ENCODE measurements around the gene MVB12A.

MVB12A gene

GRCh38 chr19:17421942-17422341 lies 2.1 kb downstream of the MVB12A start:
- Histone ChIP-seq H2AFZ (ENCODE audit: low read length, unreplicated experiment) (no peak overlapping the region), H3K36me3 (ENCODE audit: insufficient read depth, low read length) (no peaks in the 10 kb centered on the region), H3K4me1 (ENCODE audit: control insufficient read depth, insufficient read depth, low read length, unreplicated experiment) (peaks cover 5% of the 10 kb centered on the region), H3K4me3 (ENCODE audit: low read depth, low read length) (no peak overlapping the region), H3K27ac (ENCODE audit: low read depth, low read length) (no peak overlapping the region), H3K27me3 (ENCODE audit: insufficient read depth, low read length) (no peaks in the 10 kb centered on the region), H3K79me2 (ENCODE audit: control insufficient read depth, insufficient read depth, low read length, unreplicated experiment) (no peaks in the 10 kb centered on the region)

- no peaks in the 10 kb centered on the region for H3K36me3 ChIP-seq (ENCODE audit: insufficient read depth, low read length)
- H3K27me3 ChIP-seq (ENCODE audit: insufficient read depth, low read length), result no peaks in the 10 kb centered on the region
- peaks cover 5% of the 10 kb centered on the region for H3K4me1 ChIP-seq (ENCODE audit: control insufficient read depth, insufficient read depth, low read length, unreplicated experiment)
- H3K4me3 ChIP-seq (ENCODE audit: low read depth, low read length), result no peak overlapping the region
- no peaks in the 10 kb centered on the region for H3K79me2 ChIP-seq (ENCODE audit: control insufficient read depth, insufficient read depth, low read length, unreplicated experiment)
- no peak overlapping the region for H2AFZ ChIP-seq (ENCODE audit: low read length, unreplicated experiment)
- no peak overlapping the region for H3K27ac ChIP-seq (ENCODE audit: low read depth, low read length)
These were observed 3.8 kb downstream of the MVB12A start for GRCh38 chr19:17423429-17424208.

- Histone ChIP-seq H3K79me2 (ENCODE audit: control insufficient read depth, insufficient read depth, low read length, unreplicated experiment) (no peaks in the 10 kb centered on the region), H2AFZ (ENCODE audit: low read length, unreplicated experiment) (no peak overlapping the region), H3K4me1 (ENCODE audit: control insufficient read depth, insufficient read depth, low read length, unreplicated experiment) (no peaks in the 10 kb centered on the region), H3K36me3 (ENCODE audit: insufficient read depth, low read length) (no peaks in the 10 kb centered on the region), H3K4me3 (ENCODE audit: low read depth, low read length) (no peak overlapping the region), H3K27ac (ENCODE audit: low read depth, low read length) (no peak overlapping the region), H3K27me3 (ENCODE audit: insufficient read depth, low read length) (no peaks in the 10 kb centered on the region)
These were observed 5.0 kb downstream of the MVB12A start for GRCh38 chr19:17424743-17425365.

- no peaks in the 10 kb centered on the region for H3K4me1 ChIP-seq (ENCODE audit: control insufficient read depth, insufficient read depth, low read length, unreplicated experiment)
- no peaks in the 10 kb centered on the region for H3K79me2 ChIP-seq (ENCODE audit: control insufficient read depth, insufficient read depth, low read length, unreplicated experiment)
- no peaks in the 10 kb centered on the region for H3K27me3 ChIP-seq (ENCODE audit: insufficient read depth, low read length)
- H2AFZ ChIP-seq (ENCODE audit: low read length, unreplicated experiment), result no peak overlapping the region
- no peaks in the 10 kb centered on the region for H3K36me3 ChIP-seq (ENCODE audit: insufficient read depth, low read length)
- H3K27ac ChIP-seq (ENCODE audit: low read depth, low read length), result no peak overlapping the region
- H3K4me3 ChIP-seq (ENCODE audit: low read depth, low read length), result no peak overlapping the region
These were observed 9.8 kb downstream of the MVB12A start for GRCh38 chr19:17429641-17430113.

GRCh38 chr19:17431417-17431816 lies 11.6 kb downstream of the MVB12A start:
- H2AFZ ChIP-seq (ENCODE audit: low read length, unreplicated experiment), result no peak overlapping the region
- H3K27ac ChIP-seq (ENCODE audit: low read depth, low read length), result no peak overlapping the region
- no peak overlapping the region for H3K4me3 ChIP-seq (ENCODE audit: low read depth, low read length)
- H3K79me2 ChIP-seq (ENCODE audit: control insufficient read depth, insufficient read depth, low read length, unreplicated experiment), result no peaks in the 10 kb centered on the region
- H3K36me3 ChIP-seq (ENCODE audit: insufficient read depth, low read length), result no peaks in the 10 kb centered on the region
- H3K4me1 ChIP-seq (ENCODE audit: control insufficient read depth, insufficient read depth, low read length, unreplicated experiment), result no peaks in the 10 kb centered on the region
- H3K27me3 ChIP-seq (ENCODE audit: insufficient read depth, low read length), result no peaks in the 10 kb centered on the region

GRCh38 chr19:17435218-17435617 lies 15.4 kb downstream of the MVB12A start:
- Histone ChIP-seq H3K27me3 (ENCODE audit: insufficient read depth, low read length) (no peaks in the 10 kb centered on the region), H3K4me1 (ENCODE audit: control insufficient read depth, insufficient read depth, low read length, unreplicated experiment) (no peaks in the 10 kb centered on the region), H2AFZ (ENCODE audit: low read length, unreplicated experiment) (no peak overlapping the region), H3K4me3 (ENCODE audit: low read depth, low read length) (no peak overlapping the region), H3K36me3 (ENCODE audit: insufficient read depth, low read length) (no peaks in the 10 kb centered on the region), H3K27ac (ENCODE audit: low read depth, low read length) (no peak overlapping the region), H3K79me2 (ENCODE audit: control insufficient read depth, insufficient read depth, low read length, unreplicated experiment) (no peaks in the 10 kb centered on the region)

GRCh38 chr19:17436094-17436873 lies 16.4 kb downstream of the MVB12A start:
- H3K36me3 ChIP-seq (ENCODE audit: insufficient read depth, low read length), result no peaks in the 10 kb centered on the region
- no peak overlapping the region for H3K4me3 ChIP-seq (ENCODE audit: low read depth, low read length)
- H3K27ac ChIP-seq (ENCODE audit: low read depth, low read length), result no peak overlapping the region
- no peak overlapping the region for H2AFZ ChIP-seq (ENCODE audit: low read length, unreplicated experiment)
- H3K4me1 ChIP-seq (ENCODE audit: control insufficient read depth, insufficient read depth, low read length, unreplicated experiment), result no peaks in the 10 kb centered on the region
- no peaks in the 10 kb centered on the region for H3K79me2 ChIP-seq (ENCODE audit: control insufficient read depth, insufficient read depth, low read length, unreplicated experiment)
- no peaks in the 10 kb centered on the region for H3K27me3 ChIP-seq (ENCODE audit: insufficient read depth, low read length)

- Histone ChIP-seq H3K27ac (ENCODE audit: low read depth, low read length) (no peak overlapping the region), H2AFZ (ENCODE audit: low read length, unreplicated experiment) (no peak overlapping the region), H3K4me3 (ENCODE audit: low read depth, low read length) (no peak overlapping the region), H3K79me2 (ENCODE audit: control insufficient read depth, insufficient read depth, low read length, unreplicated experiment) (no peaks in the 10 kb centered on the region), H3K4me1 (ENCODE audit: control insufficient read depth, insufficient read depth, low read length, unreplicated experiment) (no peaks in the 10 kb centered on the region), H3K27me3 (ENCODE audit: insufficient read depth, low read length) (no peaks in the 10 kb centered on the region), H3K36me3 (ENCODE audit: insufficient read depth, low read length) (no peaks in the 10 kb centered on the region)
These were observed 17.0 kb downstream of the MVB12A start for GRCh38 chr19:17436874-17437267.

- Histone ChIP-seq H3K4me3 (ENCODE audit: low read depth, low read length) (no peak overlapping the region), H3K27ac (ENCODE audit: low read depth, low read length) (no peak overlapping the region), H3K36me3 (ENCODE audit: insufficient read depth, low read length) (no peaks in the 10 kb centered on the region), H3K79me2 (ENCODE audit: control insufficient read depth, insufficient read depth, low read length, unreplicated experiment) (no peaks in the 10 kb centered on the region), H3K4me1 (ENCODE audit: control insufficient read depth, insufficient read depth, low read length, unreplicated experiment) (no peaks in the 10 kb centered on the region), H2AFZ (ENCODE audit: low read length, unreplicated experiment) (no peak overlapping the region), H3K27me3 (ENCODE audit: insufficient read depth, low read length) (no peaks in the 10 kb centered on the region)
These were observed 21.6 kb downstream of the MVB12A start for GRCh38 chr19:17441241-17442021.

- H2AFZ ChIP-seq (ENCODE audit: low read length, unreplicated experiment), result no peak overlapping the region
- H3K27me3 ChIP-seq (ENCODE audit: insufficient read depth, low read length), result peaks cover 12% of the 10 kb centered on the region
- no peak overlapping the region for H3K4me3 ChIP-seq (ENCODE audit: low read depth, low read length)
- H3K36me3 ChIP-seq (ENCODE audit: insufficient read depth, low read length), result no peaks in the 10 kb centered on the region
- no peak overlapping the region for H3K27ac ChIP-seq (ENCODE audit: low read depth, low read length)
- no peaks in the 10 kb centered on the region for H3K79me2 ChIP-seq (ENCODE audit: control insufficient read depth, insufficient read depth, low read length, unreplicated experiment)
- H3K4me1 ChIP-seq (ENCODE audit: control insufficient read depth, insufficient read depth, low read length, unreplicated experiment), result no peaks in the 10 kb centered on the region
These were observed 25.8 kb downstream of the MVB12A start for GRCh38 chr19:17445526-17446165.

Data from ACC112 (cell line).